OCI-LY1 (cell line): ENCODE results near the gene NUDT9.

ENCODE experiments used
- CTCF ChIP-seq: fragments of 200-600 bp; sonication (generic), shearing (Covaris generic); IDR thresholded peaks from 2 replicates; pipeline ENCODE4 v1.5.1; 2017; ENCODE audit warnings: mild to moderate bottlenecking, antibody characterized with exemption, low read length, moderate library complexity, mixed read lengths
- EZH2 ChIP-seq: fragments of 200-600 bp; sonication (generic), shearing (Covaris generic); IDR thresholded peaks from 2 replicates; pipeline ENCODE4 v1.8.0; 2017; ENCODE audit warnings: borderline replicate concordance, mixed run types, mild to moderate bottlenecking, antibody characterized with exemption, low read length, moderate library complexity, mixed read lengths

- no peak for TF ChIP-seq CTCF
- TF ChIP-seq EZH2 = no peak
Observed at GRCh38 chr4:87491436-87491835, 69.1 kb downstream of the NUDT9 start.
